ENCODE results near the gene EPS8.
"Not testable (repeated sequence)": the region's sequence is repeated elsewhere in the genome, so short reads cannot be mapped to it uniquely, and the experiment has no call there.

EPS8 gene

GRCh38 chr12:15754233-15754632, 35.0 kb downstream of the EPS8 start:
- no peak for DNase-seq

GRCh38 chr12:15752785-15753184, 36.4 kb downstream of the EPS8 start:
- DNase-seq, result no peak

- DNase-seq, result no peak
These were observed 37.4 kb downstream of the EPS8 start for GRCh38 chr12:15751741-15752140.

GRCh38 chr12:15749937-15750336, 39.3 kb downstream of the EPS8 start:
- no peak for DNase-seq

- DNase-seq, result not testable (repeated sequence)
These were observed 47.3 kb downstream of the EPS8 start for GRCh38 chr12:15741870-15742269.

- DNase-seq, result no peak
These were observed 48.1 kb downstream of the EPS8 start for GRCh38 chr12:15741082-15741481.

GRCh38 chr12:15740389-15740788, 48.8 kb downstream of the EPS8 start:
- DNase-seq, result not testable (repeated sequence)

- no peak for DNase-seq
These were observed 50.7 kb downstream of the EPS8 start for GRCh38 chr12:15738438-15739015.

- no peak for DNase-seq
These were observed 53.2 kb downstream of the EPS8 start for GRCh38 chr12:15735837-15736615.

- DNase-seq, result no peak
These were observed 56.1 kb downstream of the EPS8 start for GRCh38 chr12:15733136-15733535.

GRCh38 chr12:15732341-15733061, 56.7 kb downstream of the EPS8 start:
- DNase-seq, result no peak

- no peak for DNase-seq
These were observed 57.2 kb downstream of the EPS8 start for GRCh38 chr12:15731940-15732339.

GRCh38 chr12:15729097-15729496, 60.1 kb downstream of the EPS8 start:
- no peak for DNase-seq

- DNase-seq, result no peak
These were observed 61.0 kb downstream of the EPS8 start for GRCh38 chr12:15728118-15728598.

- no peak for DNase-seq
These were observed 62.4 kb downstream of the EPS8 start for GRCh38 chr12:15726878-15727150.

GRCh38 chr12:15726027-15726877, 62.9 kb downstream of the EPS8 start:
- no peak for DNase-seq

GRCh38 chr12:15722951-15723350, 66.2 kb downstream of the EPS8 start:
- no peak for DNase-seq

- DNase-seq, result no peak
These were observed 67.7 kb downstream of the EPS8 start for GRCh38 chr12:15721316-15722115.

GRCh38 chr12:15720295-15720694, 68.9 kb downstream of the EPS8 start:
- DNase-seq, result no peak

GRCh38 chr12:15719230-15719629, 70.0 kb downstream of the EPS8 start:
- no peak for DNase-seq

GRCh38 chr12:15717940-15718567, 71.1 kb downstream of the EPS8 start:
- DNase-seq, result no peak

- DNase-seq, result no peak
These were observed 72.6 kb downstream of the EPS8 start for GRCh38 chr12:15716581-15716980.
